Body of pancreas (tissue), 4 donors: Measurements from ENCODE around the gene MARK4. TPM values are rescaled to one million over a fixed set of nuclear protein-coding genes. Genes with fewer than 3 reads are reported as not detected.

Experiments
- ATAC-seq: fragments of 150-250 bp; one replicate; pipeline ENCODE4 v1.9.1; 2016
- DNase-seq, 4 donors: peaks; one replicate each; pipeline ENCODE4 v3.0.0-alpha.2; 2019
- H3K27ac ChIP-seq, 4 donors: fragments of 200-600 bp; sonication (generic); 1 replicate in 3 of 4; 2 replicates in 1 of 4; pipeline versions ENCODE4 v1.5.1 to v1.6.1; 2016 to 2019; ENCODE audit warnings: mild to moderate bottlenecking in 1 of 4, mixed read lengths in 1 of 4, moderate library complexity in 1 of 4
- H3K27me3 ChIP-seq, 2 donors: fragments of 200-600 bp; sonication (generic); one replicate each; pipeline ENCODE4 v1.6.0; 2016; ENCODE audit warnings: mild to moderate bottlenecking in 1 of 2
- H3K36me3 ChIP-seq, 2 donors: fragments of 200-600 bp; sonication (generic); replicated peaks in 1 of 2; 2 replicates each; pipeline ENCODE4 v1.5.1; 2016; ENCODE audit warnings: low read depth in 2 of 2; ENCODE audit not compliant: insufficient read depth in 1 of 2
- H3K4me1 ChIP-seq: fragments of 200-600 bp; sonication (generic); one replicate; pipeline ENCODE4 v1.6.0; 2016
- H3K4me3 ChIP-seq, 2 donors: fragments of 200-600 bp; sonication (generic); 1 replicate in 1 of 2; 2 replicates in 1 of 2; pipeline ENCODE4 v1.5.1; 2016 to 2019
- H3K9me3 ChIP-seq, 3 donors: fragments of 200-600 bp; sonication (generic); 1 replicate in 2 of 3; 2 replicates in 1 of 3; pipeline ENCODE4 v1.5.1; 2016
- POLR2A ChIP-seq, 3 donors: fragments of 450-650 bp; IDR thresholded peaks; one replicate each; pipeline ENCODE4 v1.6.1; 2016; ENCODE audit warnings: antibody characterized with exemption in 3 of 3, mild to moderate bottlenecking in 2 of 3
- WGBS, 2 donors: methylation state at CpG; one replicate each; pipeline ENCODE4 v1.1.5; 2017; 5-methylcytosine and 5-hydroxymethylcytosine counted together
- intact Hi-C: fragments of 100-400 bp; cut with DNase I; formaldehyde crosslinking; loops from one replicate; pipeline ENCODE4 v1.15.1; 2023
- total RNA-seq, 2 donors: library from RNA; depleted of rRNA; stranded (reverse); fragments of >200 nt; gene quantifications; one replicate each; pipeline ENCODE4 v1.1.0, GENCODE V29; 2016
- TF ChIP-seq, protein P1 (sequence below), 7 experiments: fragments of 450-650 bp in 4 of 7; fragments of 200-600 bp in 3 of 7; sonication (generic) in 3 of 7; IDR thresholded peaks; one replicate each; pipeline ENCODE4 v1.5.1; 2016 to 2019; ENCODE audit warnings: antibody characterized with exemption in 7 of 7

The MARK4 gene
- total RNA-seq, 2 donors from 2014 or later, result 9.2 to 12.5 TPM

DNA sequence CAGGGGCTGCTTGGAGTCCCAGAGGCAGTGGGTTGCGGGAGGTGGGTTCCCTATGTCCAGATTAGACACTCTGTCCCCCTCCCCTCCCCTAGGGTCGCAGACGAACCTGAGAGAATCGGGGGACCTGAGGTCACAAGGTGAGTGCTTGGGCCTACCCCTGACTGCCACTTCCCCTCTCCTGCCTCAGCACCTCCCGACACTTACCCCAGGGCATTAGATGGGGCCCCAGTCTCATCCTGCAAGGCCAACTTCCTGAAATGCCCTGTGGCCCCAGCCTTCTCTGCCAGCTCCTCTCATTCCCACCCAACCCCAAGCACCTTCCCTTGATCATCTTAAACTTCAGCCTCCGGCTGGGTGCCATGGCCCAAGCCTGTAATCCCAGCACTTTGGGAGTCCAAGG is 48.6 kb downstream of the MARK4 start:
- peaks cover 5% of the 10 kb centered on the region for H3K4me1 ChIP-seq
- no peak for ATAC-seq
- H3K27ac ChIP-seq, result no peak overlapping the region
- no peak overlapping the region for H3K4me3 ChIP-seq
- DNase-seq, result no peak
- WGBS, 2 donors, result 90 to 93% methylated on average over 5 to 6 of the region's 6 CpGs
- no peaks in the 10 kb centered on the region for H3K9me3 ChIP-seq
- no peaks in the 10 kb centered on the region for H3K36me3 ChIP-seq
- TF ChIP-seq POLR2A (IDR thresholded peaks at IDR 0.05), result no peak
- TF ChIP-seq, protein P1, sequence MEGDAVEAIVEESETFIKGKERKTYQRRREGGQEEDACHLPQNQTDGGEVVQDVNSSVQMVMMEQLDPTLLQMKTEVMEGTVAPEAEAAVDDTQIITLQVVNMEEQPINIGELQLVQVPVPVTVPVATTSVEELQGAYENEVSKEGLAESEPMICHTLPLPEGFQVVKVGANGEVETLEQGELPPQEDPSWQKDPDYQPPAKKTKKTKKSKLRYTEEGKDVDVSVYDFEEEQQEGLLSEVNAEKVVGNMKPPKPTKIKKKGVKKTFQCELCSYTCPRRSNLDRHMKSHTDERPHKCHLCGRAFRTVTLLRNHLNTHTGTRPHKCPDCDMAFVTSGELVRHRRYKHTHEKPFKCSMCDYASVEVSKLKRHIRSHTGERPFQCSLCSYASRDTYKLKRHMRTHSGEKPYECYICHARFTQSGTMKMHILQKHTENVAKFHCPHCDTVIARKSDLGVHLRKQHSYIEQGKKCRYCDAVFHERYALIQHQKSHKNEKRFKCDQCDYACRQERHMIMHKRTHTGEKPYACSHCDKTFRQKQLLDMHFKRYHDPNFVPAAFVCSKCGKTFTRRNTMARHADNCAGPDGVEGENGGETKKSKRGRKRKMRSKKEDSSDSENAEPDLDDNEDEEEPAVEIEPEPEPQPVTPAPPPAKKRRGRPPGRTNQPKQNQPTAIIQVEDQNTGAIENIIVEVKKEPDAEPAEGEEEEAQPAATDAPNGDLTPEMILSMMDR (IDR thresholded peaks at IDR 0.05), result no peak
- no peaks in the 10 kb centered on the region for H3K27me3 ChIP-seq
- intact Hi-C loops, result no loop called here

DNA sequence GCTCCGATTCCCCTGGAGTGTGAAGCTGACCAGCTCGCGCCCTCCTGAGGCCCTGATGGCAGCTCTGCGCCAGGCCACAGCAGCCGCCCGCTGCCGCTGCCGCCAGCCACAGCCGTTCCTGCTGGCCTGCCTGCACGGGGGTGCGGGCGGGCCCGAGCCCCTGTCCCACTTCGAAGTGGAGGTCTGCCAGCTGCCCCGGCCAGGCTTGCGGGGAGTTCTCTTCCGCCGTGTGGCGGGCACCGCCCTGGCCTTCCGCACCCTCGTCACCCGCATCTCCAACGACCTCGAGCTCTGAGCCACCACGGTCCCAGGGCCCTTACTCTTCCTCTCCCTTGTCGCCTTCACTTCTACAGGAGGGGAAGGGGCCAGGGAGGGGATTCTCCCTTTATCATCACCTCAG is 51.3 kb downstream of the MARK4 start:
- H3K4me1 ChIP-seq, result no peaks in the 10 kb centered on the region
- no peak overlapping the region for H3K4me3 ChIP-seq
- H3K9me3 ChIP-seq, result no peaks in the 10 kb centered on the region
- intact Hi-C loops, result no loop called here
- 89 to 95% methylated on average over 21 to 22 of the region's 27 CpGs for WGBS, 2 donors
- no peak for DNase-seq
- TF ChIP-seq, protein P1 (IDR thresholded peaks at IDR 0.05), result no peak
- no peak for TF ChIP-seq POLR2A (IDR thresholded peaks at IDR 0.05)
- H3K27me3 ChIP-seq, result no peaks in the 10 kb centered on the region
- no peaks in the 10 kb centered on the region for H3K36me3 ChIP-seq
- no peak for ATAC-seq
- H3K27ac ChIP-seq, result no peak overlapping the region

DNA sequence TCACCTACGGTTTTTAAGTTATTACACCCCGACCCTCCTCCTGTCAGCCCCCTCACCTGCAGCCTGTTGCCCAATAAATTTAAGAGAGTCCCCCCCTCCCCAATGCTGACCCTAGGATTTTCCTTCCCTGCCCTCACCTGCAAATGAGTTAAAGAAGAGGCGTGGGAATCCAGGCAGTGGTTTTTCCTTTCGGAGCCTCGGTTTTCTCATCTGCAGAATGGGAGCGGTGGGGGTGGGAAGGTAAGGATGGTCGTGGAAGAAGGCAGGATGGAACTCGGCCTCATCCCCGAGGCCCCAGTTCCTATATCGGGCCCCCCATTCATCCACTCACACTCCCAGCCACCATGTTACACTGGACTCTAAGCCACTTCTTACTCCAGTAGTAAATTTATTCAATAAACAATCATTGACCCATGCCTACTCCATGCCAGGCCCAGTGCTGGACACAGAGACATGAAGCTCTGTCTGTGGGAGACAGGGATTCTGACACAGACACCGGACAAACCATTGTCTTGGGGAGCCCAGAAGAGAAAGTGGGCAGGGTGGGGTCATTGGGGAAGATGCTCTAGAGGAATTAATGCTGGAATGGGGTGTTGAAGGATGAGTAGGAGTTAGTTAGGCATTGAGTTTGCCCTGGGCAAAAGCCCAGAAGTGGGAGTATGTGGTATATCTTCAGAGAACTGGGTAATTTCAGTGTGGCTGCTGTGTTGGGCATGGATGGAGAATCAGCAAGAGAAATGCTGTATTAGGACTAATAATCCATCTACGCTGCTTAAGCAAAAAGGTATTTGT is 52.4 kb downstream of the MARK4 start:
- WGBS, 2 donors, result 90 to 91% methylated on average over 12 of the region's 12 CpGs
- intact Hi-C loops, result no loop called here
- no peaks in the 10 kb centered on the region for H3K36me3 ChIP-seq
- H3K27ac ChIP-seq, result no peak overlapping the region
- no peaks in the 10 kb centered on the region for H3K4me1 ChIP-seq
- DNase-seq (no peak), ATAC-seq (no peak)
- no peaks in the 10 kb centered on the region for H3K27me3 ChIP-seq
- H3K9me3 ChIP-seq, result no peaks in the 10 kb centered on the region
- no peak for TF ChIP-seq POLR2A (IDR thresholded peaks at IDR 0.05)
- TF ChIP-seq, protein P1 (IDR thresholded peaks at IDR 0.05), result no peak
- H3K4me3 ChIP-seq, result no peak overlapping the region

DNA sequence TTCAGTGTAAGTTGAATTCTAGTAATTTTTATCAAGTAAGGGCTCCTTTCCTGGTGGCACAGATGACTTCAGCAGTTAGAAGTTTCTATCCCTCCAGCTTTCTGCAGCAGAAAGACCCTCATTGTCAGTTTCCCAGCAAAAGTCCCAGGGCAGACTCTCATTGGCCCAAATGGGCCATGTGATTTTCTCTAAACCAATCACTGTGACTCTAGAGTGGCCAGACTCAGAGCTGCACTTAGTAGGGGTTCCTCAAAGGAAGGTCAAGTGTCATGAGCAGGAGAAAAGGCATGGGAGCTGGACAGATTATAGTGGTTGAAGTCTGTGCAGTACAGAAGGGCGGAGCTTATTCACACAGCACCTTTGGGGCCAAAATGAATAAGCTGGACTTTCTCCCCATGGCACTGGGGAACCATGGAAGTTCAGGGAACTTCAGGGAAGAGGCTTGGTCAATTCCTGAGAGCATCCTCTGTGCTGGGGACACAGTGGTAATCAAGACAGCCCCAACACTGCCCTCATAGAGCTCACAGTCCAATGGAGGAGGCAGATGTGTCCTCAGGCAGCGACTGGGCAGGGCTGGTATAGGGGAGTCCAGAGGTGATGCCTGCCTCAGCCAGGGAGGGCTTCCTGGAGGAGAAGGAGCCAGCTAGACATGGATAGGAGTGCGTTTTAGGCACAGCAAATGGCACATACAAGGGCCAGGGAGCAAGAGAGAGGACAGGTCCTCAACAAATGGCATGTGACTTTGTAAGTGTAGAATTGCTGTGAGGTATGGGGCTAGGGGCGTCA is 53.3 kb downstream of the MARK4 start:
- no peak for TF ChIP-seq POLR2A (IDR thresholded peaks at IDR 0.05)
- TF ChIP-seq, protein P1 (IDR thresholded peaks at IDR 0.05), result no peak
- Histone ChIP-seq H3K4me3 (no peak overlapping the region), H3K9me3 (no peaks in the 10 kb centered on the region), H3K36me3 (no peaks in the 10 kb centered on the region), H3K4me1 (no peaks in the 10 kb centered on the region), H3K27ac (no peak overlapping the region), H3K27me3 (no peaks in the 10 kb centered on the region)
- 61 to 66% methylated on average over 4 of the region's 4 CpGs for WGBS, 2 donors
- intact Hi-C loops, result no loop called here
- ATAC-seq (no peak), DNase-seq (no peak)
